GM11168 (cell line): ENCODE measurements around the gene EVA1B.

Experiments
- in situ Hi-C: fragments of 300-500 bp; cut with MboI; formaldehyde crosslinking; loops from one replicate; pipeline ENCODE4 v1.12.0; 2022; ENCODE audit warnings: low sequenced_read_pairs; ENCODE audit not compliant: unreplicated experiment

The EVA1B gene

DNA sequence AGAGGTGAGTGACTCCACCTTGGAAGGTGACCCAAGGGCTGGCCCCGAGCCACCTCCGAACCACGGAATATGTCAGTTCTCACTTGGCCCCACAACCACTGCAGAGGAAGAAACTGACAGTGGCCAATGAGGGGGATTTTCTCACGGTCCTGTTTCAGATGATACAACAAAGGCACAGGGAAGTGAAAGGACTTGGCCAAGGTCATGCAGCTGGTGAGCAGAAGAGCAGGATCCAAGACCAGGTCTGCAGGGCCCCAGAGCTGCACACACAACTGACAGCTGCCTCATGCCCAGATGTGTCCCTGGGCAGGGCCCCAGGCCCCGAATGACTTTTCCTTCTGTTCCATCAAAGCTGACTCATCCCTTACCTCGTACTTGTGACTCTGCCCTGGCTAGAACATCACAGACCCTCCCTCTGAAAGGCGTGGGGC lies 25.8 kb upstream of the EVA1B start:
- in situ Hi-C loops: loop anchor here (5.0 kb wide), 1 partner anchor 73 kb away; no protein-coding TSS in a partner anchor

DNA sequence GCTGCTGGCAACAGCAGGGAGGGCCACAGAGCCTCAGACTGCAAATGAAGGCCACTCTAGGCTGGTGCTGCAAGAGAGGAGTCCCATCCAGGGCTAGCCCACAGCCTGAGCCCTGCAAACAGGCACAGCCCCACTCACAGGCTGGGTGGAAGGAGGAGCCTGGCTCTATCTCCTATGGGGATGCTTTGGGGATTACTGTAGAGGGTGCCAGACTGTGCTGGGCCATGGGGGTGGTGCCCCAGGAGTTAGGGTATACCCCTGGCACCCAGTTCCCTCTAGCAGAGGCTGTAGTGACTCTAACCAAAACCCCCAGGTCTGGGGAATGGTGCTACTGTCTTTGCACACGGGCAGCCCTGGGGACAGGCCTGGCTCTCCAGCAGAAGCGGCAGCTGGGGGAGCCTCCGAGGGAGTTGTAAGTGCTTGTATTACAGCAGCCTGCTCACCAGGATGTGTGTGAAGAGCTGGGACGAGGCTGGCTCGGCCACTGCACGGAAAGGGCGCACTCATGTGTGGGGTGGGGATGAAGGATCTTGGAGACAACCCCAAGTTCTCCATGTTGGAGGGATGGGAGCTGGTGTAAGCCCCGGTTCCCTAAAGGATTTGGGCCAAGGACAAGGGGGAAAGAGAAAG lies 23.4 kb upstream of the EVA1B start:
- in situ Hi-C loops: loop anchor here (5.0 kb wide), 1 partner anchor 75 kb away; no protein-coding TSS in a partner anchor

DNA sequence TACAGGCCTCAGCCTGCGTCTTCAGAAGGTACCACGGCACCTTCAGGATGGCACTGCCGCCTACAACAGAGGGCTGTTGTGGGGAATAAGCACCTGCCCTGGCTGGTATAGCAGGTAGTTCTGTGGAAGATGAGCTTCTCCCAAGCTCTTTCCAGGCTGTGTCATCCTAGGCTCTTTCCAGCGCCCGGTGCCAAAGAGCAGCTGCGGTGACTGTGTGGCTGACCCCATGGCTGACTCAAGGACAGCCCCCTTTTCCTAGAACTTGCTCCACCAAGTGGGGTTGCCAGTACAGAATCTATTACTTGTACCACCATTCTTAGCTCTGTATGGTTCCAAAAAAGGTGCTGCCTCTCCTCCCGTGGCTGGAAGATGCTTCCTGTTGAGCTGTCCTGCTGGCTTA lies 21.9 kb upstream of the EVA1B start:
- in situ Hi-C loops: loop anchor here (5.0 kb wide), 1 partner anchor 77 kb away; no protein-coding TSS in a partner anchor

DNA sequence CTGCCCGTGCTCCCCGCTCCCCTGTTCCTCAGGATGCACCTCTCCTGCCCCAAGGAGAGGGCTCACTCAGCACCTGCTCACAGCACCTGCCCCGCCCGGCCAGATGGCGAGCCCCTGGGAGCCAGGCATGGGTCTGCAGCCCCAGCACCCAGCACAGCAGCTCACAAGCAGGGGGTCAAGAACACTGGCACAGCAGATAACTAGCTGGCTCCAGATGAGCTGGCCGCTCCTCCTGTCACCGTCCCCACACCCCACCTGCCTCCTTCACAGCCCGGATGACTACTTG lies 20.9 kb upstream of the EVA1B start:
- in situ Hi-C loops: no loop called here

DNA sequence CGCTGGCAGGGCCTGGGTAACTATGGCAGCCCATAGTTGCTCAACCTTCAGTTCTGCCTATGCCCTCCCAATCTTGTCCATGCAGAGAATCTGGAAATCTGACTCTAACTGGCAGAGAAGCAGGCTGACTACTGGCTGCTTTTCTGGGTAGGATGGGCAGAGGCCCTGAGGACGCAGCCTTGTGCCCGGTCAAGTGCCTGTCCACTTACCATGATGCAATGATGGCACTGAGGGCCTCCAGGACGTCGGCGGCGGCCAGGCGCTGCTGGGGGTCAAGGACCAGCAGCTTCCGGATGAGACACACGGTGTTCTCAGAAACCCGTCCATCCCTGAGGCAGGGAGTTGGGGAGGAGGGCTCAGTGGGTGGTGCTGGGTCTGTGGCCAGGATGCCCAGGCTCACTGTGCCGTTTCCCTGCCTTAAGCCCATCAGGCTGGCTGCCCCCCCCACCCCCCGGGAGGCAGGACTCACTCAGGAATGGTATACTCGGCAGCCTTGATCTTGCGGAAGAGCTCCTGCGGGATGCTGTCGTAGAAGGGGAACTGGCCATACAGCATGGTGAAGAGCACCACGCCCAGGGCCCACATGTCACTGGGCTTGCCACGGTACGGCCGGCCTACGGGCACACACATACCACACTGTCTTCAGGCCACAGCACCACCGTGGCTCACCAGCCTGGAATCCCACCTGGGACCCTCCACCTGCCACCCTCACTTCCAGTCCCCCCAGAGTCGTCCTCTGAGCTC lies 20.4 kb upstream of the EVA1B start:
- in situ Hi-C loops: no loop called here

DNA sequence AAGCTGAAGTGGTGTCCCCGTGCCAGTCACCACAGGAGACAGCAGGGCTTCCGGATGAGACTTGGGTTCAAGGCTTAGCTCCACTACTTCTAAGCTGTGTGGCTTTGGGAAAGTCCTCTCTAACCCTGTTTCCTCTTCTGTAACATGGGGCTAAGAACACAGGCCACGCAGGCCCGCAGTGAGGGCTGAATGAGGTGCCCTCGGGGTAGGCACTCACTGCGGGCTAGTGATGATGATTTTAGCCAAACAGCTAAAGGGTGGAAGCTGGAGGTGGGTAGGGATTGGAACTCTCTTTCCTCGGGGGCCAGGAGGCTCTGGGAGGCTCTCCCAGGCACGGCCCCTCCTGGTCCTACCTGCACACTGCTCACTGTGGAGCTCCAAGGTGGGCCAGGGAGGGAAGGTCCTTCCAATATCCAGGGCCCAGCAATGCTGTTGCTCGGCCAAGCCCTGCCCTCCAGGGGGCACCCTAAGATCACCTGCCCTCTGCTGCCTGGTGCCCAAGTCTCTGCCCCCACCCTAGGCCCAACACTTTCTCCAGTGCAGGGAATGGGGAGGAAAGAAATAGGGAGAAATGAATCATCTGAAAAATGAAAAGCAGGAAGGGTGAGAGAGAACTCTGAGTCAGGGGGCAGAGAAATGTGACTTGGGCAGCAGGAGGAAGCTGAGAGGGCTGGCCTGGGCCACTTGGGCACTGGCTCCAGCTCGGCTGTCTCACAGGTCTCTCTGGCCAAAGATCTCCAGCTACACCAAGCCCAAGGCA lies 19.2 kb upstream of the EVA1B start:
- in situ Hi-C loops: no loop called here

DNA sequence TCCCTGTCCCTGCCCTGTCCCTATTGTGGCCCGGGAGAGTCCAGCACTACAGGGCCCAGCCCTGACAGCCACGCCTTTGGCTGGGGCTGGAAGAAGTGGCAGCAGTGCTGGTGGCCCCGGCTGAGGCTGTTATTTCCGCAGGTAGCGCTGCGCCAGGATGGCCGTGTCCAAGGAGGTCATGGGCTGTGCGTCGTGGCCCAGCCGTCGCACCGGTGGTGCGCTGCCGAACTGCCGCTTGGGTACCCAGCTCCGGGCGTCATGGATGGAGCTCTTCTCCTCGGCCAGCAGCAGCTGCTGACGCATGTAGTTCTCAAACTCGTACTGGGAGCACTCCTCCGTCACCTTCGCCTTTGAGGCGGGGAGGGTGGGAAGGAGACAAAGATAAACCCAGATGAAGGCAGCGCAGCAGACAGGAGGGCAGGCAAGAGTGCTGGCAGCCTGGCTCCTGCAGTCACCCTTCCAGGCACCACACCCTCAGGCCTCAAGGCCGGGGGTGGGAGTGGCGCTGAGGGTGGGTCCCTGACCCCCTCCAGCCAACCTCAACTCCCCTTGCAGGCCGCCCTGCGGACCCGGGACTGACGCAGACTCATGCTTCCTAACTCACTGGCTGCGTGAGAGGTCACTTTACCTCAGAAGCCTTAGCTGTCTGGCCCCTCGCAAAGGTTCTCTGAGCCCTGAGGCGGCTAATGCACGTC lies 18.3 kb upstream of the EVA1B start:
- in situ Hi-C loops: no loop called here

DNA sequence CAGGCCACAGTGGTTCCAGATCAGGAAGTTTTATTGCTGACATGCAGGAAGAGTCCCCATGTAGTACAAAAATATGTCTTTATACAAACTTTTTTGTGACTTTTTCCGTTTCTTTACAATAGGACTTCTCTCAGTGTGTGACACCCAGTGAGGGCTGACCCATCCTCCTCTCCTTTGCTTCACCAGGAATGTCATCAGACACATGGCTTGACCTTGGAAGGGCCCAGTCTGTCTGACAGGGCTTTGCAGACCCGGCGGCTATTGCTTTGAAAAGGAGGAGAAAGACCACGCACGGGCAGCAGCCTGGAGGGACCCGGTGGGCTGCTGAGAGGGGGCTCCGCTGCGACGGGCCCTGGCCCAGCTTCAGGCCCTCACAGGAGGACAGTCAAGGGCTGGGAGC lies 16.2 kb upstream of the EVA1B start:
- in situ Hi-C loops: no loop called here

DNA sequence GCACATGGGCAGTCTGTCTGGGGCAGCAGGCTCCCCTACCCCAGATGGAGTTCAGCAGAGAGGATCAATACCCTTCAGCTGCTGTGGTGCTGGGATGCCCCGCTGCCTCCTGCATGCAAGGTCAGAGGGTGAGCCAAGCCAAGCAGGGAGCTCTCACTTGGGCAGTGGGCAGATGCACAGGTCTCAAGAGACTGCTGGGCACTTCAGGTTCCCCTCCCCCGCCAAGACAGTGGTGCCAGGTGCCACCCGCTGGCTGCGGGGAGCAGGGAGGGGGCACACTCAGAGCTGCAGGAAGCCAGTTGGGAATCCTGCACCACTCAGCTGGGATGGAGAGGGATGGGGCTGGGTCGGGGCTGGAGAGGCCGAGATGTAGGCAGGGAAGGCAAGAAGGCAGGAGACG lies 15.8 kb upstream of the EVA1B start:
- in situ Hi-C loops: no loop called here

DNA sequence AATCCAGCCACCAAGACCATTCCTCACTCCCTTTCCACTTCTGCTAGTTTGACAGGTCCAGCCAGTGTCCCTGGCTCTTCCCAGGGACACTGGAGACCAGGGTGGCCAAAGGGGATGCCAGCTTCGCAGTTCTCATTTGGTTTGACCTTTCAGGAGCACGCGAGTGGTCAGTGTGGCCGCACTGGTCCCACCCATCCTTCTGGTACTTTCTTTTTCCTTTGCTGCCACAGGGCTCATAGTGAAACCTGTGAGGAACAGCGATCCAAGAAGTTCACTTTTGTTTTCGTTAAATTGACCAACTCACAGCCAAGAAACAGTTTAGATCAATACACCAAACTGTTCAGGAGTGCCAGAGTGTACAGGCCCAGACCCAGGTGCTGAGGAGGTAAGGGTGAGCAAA lies 14.4 kb upstream of the EVA1B start:
- in situ Hi-C loops: no loop called here

DNA sequence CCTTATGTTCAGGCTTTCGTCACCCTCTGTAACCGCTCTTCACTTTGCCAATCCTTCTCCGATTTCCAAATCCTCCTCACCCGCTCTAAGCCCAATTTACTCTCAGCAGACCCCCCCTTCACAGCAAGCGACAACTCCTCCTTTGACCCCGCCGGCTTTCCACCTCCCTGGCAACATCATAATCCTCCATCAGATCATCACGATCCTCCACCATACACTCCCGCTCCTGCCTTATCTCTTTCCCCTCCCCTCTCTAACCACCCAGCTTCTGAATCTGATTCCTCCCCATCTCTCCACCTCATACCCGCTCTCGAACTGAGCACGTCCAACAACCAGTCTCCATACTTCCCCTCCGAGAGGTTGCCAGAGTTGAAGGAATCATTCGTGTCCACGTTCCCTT lies 7.5 kb upstream of the EVA1B start:
- in situ Hi-C loops: no loop called here

DNA sequence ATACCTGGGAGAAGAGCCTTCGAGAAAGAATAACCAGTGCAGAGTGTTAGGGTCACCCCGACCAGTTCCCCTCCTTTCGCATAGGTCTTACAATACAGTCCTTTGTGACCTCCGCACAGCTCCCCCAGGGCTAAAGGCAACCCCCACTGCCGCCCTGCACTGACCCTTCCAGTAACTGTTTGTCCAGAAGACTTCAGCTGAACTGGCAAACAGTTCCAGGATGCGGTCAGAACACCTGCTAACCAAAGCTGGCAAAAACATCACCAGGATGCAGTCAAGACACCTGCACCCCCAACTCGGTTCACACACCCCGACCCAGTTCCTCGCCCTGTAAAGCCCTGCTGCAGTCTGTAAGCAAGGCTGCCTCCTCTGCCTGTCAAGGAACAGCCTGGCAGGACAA lies 6.4 kb upstream of the EVA1B start:
- in situ Hi-C loops: no loop called here

DNA sequence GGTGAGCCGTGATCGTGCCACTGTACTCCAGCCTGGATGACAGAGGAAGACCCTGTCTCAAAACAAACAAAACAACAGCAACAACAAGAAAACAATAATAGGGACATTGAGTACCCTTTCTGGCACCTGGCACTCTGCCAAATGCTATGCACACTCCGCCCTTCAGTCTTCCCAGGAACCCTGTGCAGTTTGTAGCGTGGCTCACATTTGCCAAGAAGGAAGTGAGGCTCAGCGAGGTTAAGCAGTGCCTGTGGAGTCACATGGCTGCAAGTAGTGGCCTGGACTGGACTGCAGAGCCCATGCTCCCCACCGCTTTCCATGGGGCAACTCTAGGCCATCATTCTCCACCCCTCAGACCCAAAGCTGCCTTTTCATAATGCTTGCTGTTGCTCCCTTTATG lies 5.3 kb upstream of the EVA1B start:
- in situ Hi-C loops: no loop called here

DNA sequence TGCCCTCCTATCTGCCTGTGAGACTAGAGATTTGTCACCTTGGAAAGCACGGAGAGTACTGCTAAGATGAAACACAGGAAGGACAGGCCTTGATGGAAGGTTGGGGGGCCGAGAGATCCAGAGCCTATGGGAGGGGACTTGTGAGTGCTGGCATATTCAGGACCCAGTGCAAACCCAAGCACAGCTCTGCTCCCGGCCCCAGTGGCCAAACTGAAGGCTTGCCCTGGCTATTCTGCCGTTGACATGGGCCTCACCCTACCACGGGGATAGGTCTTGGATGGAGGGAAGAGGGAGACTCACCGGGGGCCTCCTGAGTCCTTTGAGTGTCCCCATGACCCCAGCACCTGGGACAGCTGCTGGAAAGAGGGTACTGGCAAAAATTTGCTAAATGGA lies 4.6 kb upstream of the EVA1B start:
- in situ Hi-C loops: no loop called here

DNA sequence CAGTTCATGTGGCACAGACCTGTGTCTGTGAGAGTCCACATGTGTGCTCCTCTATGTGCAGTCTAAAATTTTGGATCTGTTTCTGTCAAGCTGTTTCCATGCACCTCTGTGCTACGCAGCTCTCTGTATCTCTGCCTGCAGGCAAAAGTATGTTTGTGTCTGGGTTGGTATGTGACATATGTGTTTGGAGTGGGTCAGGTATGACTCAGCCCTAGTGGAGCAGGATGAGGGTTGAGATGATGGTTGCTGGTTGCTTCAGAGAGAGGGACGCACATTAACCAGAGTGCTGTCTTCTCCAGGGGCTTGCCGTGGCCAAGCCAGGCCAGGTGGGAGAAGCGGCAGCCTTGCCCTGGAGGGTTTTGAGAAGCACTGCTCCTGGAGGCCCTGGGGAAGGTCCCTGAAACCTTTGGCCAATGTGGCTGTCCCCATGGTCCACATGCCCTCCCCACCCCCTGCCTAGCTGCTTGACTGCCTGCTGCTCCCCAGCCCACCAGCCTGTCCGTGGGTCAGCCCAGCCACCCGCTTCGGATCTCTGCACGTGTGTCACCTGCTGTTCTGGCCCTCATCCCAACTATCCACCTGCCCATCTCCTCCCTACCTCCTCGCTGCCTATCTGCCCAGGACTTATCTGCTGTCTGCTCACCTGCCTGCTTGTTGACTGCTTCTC lies 4.1 kb upstream of the EVA1B start:
- in situ Hi-C loops: no loop called here

DNA sequence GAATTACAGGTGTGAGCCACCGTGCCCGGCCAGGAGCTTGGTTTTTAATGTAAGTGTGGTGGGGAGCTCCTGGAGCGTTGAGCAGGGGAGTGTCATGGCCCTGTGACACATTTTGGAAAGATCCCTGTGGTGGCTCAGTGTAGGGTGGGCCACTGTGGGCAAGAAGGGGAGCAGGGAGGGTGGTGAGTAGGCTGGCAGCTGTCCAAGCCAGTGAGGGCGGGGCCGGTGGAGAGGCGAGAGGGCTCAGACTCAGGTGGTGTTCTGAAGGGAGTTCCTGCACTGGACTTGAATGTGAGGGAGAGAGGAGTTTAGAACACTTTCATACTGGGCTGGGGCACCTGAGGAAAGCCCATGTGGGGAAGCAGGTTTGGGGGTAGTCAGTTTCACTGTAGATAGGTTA lies 3.1 kb upstream of the EVA1B start:
- in situ Hi-C loops: no loop called here

DNA sequence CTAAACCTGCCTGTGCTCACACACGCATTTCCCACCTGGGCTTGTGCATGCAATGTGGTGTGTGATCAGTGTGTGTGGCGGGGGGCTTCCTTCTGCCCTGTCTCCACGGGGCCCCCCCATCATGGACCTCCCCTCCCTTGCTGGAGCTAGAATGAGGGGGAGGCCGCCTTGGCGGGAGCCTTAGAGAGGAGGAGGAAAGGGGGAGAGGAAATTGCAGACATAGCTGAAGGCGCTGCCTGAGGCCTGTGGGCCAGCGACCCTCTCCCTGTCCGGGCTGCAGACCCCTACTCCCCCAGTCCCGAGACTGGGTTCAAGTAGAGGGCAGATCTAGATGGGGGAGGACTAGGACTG lies 883 bp upstream of the EVA1B start:
- in situ Hi-C loops: no loop called here

DNA sequence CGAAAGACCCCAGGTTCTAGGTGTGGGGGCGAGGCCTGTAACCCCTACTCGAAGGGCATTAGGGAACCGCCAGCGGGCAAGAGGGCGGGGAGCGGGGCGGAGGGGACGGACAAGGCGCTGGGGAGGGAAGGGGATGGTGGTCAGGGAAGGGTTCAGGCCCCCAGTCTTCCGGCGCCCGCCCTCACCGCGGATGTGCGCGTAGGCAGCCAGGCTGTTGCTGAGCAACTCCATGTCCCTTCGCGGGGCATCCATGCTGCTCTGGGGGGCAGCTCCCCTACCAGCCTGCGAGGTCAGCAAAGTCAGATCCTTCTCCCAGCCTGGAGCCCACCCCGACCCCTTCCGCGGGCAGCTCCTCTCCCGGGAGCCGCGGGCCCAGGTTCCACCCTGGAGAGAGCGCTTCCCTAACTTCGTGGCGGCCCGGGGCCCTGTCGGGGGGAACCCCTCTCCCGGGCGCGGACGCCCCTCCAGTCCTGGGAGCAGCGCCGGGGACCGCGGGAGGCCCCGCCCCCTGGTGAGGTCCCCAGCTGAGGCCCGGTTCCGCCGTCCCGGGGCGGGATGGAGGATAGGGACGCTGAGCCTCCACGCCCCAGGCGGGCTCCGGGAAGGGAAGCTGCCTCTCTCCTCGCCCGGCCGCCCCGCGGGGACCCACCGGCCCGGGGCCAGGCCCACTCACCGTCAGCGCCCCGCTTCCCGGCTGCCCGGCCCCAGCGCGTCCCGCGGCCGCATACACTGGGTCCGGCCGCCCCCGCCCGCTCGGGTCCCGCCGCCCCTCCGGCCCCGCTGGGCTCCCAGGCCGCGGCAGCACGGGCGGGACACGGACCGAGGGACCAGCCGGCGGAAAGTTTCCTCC lies 434 bp downstream of the EVA1B start:
- in situ Hi-C loops: no loop called here

DNA sequence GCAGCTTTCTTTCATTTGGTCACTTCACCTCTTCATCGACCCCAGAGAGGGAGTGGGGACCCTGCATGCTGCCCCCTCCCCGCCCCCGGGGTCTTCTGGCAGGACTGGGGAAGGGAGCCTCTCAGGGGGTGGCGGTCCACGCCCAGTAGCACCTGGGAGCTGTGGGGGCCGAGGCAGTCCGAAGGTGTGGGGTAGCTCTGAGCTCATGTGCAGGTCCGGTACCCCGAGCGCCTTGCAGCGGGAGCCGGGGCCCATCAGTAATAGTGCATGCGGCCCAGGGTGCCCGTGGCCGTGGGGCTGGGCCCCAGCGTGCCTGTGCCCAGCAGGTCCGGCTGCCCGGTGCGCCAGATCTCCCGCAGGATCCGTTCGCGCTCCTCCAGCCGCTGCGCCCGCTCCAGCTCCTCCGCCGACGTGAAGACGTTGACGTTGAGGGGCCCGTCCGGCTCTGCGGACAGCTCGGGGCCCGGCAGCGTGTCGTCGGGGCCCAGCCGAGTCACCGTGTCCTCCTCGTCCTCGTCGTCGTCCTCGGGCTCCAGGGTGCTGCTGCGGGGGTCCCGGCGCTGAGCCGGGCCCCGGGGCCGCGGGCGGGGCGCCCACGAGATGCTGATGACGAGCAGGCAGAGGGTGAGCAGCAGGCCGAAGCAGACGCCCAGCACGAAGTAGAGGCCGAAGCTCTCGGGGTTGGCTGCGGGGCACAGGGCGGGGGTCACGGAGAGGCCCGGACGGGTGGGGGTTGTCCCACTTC lies 1.2 kb downstream of the EVA1B start:
- in situ Hi-C loops: no loop called here
